CD4-positive, alpha-beta T cell treated with Interferon gamma for 1 hour (primary cell): ENCODE results near the gene BGN.

Experiments used
- DNase-seq: peaks from one replicate; pipeline ENCODE4 v3.0.0-alpha.2; 2020

Gene BGN

DNA sequence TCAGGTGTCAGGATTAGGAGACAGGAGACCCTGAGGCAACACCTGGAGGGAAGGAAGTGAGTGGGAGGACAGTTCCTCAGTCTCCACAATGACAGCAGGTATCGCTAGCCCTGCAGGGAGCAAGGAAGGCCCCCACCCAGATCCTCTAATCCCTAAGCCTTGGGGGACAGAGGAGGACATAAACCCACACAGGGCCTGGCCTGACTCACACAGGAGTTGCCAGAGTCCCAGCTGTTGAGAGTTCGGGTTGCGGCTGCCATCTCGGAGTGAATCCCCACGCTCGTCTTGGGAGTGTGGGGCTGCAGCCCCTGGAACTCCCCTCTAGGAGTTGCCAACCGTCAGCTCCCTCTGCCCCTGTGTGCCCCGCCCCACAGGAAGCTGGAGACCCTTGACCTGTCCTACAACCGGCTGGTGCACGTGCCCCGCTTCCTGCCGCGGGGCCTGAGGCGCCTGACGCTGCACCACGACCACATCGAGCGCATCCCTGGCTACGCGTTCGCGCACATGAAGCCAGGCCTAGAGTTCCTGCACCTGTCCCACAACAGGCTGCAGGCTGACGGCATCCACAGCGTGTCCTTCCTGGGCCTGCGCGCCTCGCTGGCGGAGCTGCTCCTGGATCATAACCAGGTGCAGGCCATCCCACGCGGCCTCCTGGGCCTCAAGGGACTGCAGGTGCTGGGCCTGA, 9.2 kb upstream of the BGN start:
- DNase-seq = no peak

DNA sequence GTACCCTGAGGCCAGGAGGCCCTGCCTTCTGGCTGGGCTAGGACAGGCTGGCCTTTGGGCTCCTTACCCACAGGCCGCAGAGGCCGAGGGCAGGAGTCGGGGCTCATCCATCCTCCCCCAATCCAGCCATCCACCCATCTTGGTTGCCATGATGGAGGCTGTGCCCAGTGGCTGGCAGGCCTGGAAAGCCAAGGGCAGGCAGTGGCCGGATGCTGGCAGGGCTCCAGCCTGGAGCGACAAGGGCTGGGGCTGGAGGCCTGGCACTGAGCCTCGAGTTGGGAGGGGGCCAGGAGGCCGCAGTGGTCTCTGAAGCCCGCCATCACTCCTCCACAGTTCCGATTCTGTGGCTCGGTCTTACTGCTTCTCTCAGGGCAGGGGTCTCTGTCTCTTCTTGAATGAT, 8.6 kb upstream of the BGN start:
- no peak for DNase-seq

- no peak for DNase-seq
Observed at GRCh38 chrX:153487590-153488071, 7.1 kb upstream of the BGN start.

DNA sequence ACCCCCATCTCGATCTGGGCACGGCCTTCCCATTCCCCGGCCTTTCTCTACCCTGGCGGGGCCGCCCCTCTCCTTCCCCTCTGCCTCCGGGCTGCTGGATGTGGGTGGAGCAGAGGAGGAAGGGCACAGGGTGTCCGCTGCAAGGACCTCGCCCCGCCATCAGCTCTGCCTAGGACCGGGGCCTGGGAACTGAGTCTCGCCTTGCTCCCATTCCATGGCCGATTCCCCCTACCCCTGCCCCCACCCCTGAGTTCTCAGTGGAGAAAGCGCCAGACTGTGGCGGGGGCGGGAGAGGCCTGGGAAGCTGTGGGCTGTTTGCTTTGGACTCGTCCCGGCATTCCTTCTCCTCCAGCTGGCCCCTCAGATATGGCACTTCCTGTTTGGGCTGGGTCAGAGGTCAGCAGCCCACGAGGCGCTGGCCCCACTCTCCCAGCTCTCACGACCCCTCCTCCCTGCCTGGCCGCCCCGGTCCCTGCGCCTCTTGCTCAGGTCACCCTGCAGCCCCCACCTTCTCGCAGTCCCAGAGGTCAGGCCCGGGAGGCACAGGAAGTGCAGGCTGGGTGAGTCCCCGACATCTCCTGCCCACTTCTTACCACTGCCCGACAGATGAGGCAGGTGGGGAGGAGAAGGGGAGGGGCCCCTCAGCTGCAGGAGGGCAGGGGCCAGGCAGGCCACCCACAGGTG, 6.4 kb upstream of the BGN start:
- no peak for DNase-seq

DNA sequence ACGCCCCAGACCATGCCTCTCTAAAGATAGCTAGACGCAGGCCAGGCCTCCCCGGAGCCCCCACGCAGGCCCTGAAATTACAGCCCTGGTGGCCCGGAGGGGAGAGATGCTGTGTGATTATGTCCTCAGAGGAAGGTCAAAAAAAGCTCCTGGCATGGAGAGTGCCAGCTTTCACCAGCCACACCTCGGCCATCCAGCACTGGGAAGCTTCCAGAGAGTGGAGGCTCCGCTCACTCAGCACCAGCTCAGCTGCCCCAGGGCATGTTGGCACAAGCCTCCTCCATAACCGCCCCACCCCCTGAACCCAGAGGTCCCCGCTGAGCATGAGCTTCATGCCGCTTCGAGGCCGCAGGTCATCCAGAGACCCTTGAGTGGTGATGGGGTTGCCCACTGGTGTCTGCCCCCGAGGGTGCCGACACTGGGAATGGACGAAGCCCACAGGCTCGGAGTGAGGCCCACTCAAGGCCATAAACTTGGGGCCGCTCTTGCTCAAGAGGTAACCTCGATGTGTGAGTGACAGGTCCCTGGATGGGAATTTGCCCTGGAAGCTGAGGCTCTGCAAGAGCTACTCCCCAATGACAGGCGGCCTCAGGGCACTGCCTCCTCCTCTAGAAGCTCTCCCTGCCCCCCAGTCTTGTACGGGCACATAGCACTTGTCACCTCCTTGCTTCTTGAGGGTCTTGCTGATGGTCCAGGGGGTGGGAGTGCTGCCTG, 4.4 kb upstream of the BGN start:
- DNase-seq = no peak

- no peak for DNase-seq
Observed at GRCh38 chrX:153491351-153491914, 3.3 kb upstream of the BGN start.

GRCh38 chrX:153491918-153492317, 2.9 kb upstream of the BGN start:
- DNase-seq = no peak

DNA sequence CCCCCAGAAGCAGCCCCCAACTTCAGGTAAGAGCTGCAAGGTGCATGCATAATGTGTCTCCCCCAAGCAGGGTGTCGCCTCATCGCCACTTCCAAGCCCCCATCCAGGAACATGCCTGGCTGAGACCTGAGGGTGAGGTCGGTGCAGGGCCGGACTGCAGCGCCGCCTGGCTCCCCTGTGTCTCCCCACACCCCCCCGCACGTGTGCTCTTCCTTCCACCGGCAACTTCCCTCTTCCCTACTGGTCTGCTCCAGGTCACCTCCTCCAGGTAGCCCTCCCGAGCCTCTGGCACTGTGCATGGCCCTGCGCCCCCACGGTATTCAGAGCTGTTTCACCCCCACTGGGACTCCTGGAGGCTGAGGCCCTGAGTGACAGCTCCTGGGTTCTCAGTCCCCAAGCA, 2.2 kb upstream of the BGN start:
- no peak for DNase-seq

- no peak for DNase-seq
Observed at GRCh38 chrX:153493085-153493484, 1.7 kb upstream of the BGN start.

GRCh38 chrX:153494061-153494460, 719 bp upstream of the BGN start:
- no peak for DNase-seq

- DNase-seq = no peak
Observed at GRCh38 chrX:153495362-153495751, 577 bp downstream of the BGN start.

DNA sequence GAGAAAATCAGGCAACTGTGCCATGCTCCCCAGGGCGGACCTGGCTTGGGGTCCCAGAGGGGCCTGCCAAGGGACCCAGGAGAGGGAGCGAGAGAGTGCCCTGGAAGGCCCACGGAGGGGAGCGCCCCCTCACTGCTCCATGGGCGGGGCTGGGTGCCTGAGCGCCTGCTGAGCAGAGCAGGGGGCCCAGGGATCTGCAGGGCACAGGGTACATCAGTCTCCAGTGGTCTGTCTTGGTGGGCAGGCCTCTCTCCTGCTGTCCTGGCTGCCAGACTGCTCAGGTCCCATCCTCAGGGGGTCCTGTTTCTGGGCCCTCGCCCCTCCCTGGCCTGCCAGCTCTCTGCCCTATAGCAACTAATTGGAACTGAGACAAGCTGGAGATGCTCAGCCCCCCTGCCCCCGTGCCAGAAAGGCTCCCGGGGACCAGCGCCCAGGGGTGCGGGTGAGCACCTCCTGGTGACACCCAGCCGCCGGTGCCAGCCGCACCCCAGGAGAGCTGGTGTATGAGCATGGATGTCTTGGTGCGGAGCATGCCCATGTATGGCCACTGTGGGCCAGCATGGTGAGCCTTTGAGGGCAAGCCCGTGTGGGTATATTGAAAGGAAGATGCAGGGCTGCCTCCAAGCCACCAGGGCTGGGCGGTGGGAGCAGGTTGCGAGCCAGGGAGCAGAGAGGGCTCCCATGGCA, 1.3 kb downstream of the BGN start:
- no peak for DNase-seq

GRCh38 chrX:153496590-153496959, 1.8 kb downstream of the BGN start:
- no peak for DNase-seq

DNA sequence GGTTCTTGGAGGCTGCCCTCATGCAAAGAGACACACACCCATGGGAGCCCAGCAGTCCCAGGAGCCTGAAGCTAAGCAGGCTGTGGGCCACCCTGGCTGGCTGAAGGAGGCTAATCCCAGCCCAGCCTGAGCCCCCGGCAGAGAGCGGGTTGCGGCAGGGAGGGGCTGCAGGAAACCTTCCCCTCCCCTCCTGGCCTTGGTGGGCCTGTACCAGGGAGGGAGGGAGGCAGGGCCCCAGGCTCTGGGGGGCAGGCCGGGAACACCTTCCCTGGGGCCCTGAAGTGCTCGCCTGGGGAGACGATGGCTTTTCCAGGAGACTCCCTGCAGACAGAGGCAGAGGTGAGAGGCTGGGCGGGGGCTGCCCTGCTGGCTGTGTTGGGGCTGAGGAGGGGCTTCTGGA, 3.7 kb downstream of the BGN start:
- no peak for DNase-seq

DNA sequence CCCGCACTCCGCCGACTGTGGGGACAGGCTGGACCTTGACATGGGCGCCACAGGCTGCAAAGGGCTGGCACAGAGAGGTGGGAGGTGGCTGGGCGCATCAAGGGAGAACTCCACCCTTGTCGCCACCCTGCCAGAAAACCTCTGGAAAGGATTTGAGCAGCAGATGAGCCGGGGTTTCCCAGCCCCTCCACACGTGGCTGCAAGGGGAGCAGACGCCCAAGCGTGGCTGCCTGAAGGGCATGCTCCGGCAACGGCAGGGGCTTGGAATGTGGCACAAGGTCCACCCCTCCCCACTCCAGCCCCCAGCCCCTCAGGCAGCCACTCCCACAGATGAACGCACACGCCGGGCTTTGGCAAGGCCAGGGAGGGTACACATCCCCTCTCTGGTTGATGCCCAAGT, 4.6 kb downstream of the BGN start:
- no peak for DNase-seq

DNA sequence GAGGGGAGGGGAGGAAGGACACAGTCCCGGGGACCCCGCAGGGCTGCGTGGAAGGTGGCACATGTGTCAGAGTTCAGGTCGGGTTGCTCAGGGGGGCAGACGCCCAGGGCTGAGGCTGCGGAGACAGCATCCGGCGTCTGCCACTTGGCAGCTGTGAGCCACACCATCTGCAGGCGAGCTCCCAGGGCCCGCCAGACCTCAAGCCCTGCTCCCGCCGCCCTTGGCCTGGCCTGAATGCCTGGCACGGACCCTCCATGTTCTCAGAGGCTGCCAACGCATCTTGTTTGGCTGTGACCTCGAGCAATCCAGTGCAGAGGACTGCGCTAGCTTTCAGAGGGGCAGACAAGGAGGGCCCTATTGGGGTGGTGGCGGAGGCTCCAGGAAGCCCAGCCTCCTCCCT, 5.1 kb downstream of the BGN start:
- no peak for DNase-seq

GRCh38 chrX:153500676-153501280, 6.0 kb downstream of the BGN start:
- no peak for DNase-seq

DNA sequence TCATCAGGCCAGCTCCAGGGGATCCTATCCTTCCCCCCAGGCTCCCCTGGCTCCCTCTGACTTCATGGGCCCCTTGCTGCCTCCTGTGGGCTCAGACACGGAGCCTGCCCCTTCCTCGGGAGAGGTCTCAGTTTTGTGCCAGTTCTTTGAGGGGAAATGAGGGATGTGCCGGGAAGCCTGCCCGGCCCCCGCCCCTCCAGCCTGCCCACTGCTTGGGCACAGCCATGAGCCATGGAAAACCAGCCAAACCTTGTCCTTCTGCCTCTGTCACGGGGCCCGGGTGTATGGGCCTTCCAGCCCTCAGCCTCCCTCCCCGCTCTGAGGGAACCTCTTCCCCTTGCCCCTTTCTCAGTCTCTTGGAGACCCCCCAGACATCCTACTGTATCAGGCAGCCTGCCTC, 6.8 kb downstream of the BGN start:
- no peak for DNase-seq

DNA sequence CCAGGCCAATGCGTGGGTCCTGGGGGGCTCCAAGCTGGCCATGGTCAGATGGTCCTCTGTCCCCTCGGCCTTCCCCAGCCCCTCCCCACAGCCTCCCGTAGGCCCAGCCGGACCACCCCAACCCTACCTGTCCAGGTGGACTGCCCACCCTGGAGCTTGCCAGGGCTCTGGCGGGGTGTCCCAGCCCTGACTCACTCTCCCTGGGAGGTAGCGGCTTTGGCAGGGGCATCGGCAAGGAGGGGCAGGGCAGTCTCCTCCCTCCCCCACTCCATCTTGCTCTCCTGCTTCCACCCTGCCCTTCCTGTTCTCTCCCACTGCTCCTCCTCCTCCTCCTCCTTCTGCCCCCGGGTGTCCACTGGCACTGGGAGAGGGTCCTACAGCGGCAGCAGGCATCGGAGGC, 7.4 kb downstream of the BGN start:
- DNase-seq = no peak

DNA sequence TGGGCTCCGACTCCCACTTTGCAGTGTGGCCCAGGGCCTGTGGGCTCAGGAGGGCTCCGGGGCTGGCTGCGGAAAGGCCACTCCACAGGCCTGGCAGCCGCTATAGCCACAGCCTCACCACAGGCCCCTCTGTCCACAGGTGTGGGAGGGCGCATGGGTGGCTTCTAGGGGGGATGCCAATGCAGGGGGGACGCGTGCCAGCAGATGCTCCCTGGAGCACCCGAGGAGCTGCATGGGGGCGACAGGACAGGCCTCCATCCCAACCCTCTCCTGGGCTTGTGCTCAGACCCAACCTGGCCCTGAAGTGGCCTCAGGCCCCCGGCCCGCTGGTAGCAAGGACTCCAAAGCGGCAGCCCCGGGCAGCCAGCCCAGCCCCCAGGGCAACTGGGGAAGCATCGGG, 8.0 kb downstream of the BGN start:
- DNase-seq = no peak

GRCh38 chrX:153504445-153505016, 9.8 kb downstream of the BGN start:
- no peak for DNase-seq

DNA sequence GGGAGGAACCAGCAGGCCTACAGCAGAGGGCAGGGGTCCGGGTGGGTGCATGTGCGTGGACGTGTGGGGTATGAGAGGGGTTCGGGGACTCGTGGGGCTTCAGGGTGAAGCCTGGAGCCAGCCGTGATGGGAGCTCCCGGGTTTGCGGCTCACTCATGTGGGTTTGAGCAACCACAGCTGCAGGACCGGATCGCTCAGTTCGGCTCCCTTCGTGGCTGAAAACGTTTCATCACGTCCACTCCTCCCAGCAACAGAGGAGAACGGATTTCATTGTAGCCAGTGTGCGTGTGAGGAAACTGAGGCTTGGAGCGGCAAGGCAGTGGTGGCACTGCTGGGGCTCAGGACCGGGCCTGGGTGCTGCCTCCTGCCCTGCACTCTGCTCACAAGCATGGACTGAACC, 10.6 kb downstream of the BGN start:
- DNase-seq = no peak
